HG03565 (cell line): ENCODE measurements around the gene LRIT3.

Experiments
- ATAC-seq: cut with Tn5 transposase; IDR thresholded peaks from one replicate; pipeline ENCODE4 v1.9.1; 2021; ENCODE audit warnings: mild to moderate bottlenecking, moderate library complexity; ENCODE audit not compliant: unreplicated experiment

The LRIT3 gene

GRCh38 chr4:109902559-109903251 is 54.8 kb downstream of the LRIT3 start:
- no peak for ATAC-seq

- ATAC-seq, result no peak
These were observed 60.8 kb downstream of the LRIT3 start for GRCh38 chr4:109908731-109909130.

GRCh38 chr4:109910256-109910655 is 62.3 kb downstream of the LRIT3 start:
- no peak for ATAC-seq

GRCh38 chr4:109912706-109913595 is 65.0 kb downstream of the LRIT3 start, which contains the start of gene EGF:
Gene EGF, plus strand, starts transcription at chr4:109912883. Its CDS starts 453 bp downstream, at chr4:109913336.
- no peak for ATAC-seq

- ATAC-seq, result no peak
These were observed 65.8 kb downstream of the LRIT3 start for GRCh38 chr4:109913596-109914241.

GRCh38 chr4:109914322-109914721 is 66.4 kb downstream of the LRIT3 start:
- no peak for ATAC-seq

- no peak for ATAC-seq
These were observed 67.6 kb downstream of the LRIT3 start for GRCh38 chr4:109915385-109916026.

GRCh38 chr4:109916027-109916409 is 68.1 kb downstream of the LRIT3 start:
- ATAC-seq, result no peak

GRCh38 chr4:109921384-109921808 is 73.5 kb downstream of the LRIT3 start:
- no peak for ATAC-seq
